NCI-H1694 treated with DMSO at 0.1 percent for 48 hours (cell line): Measurements from ENCODE around the gene IL36B.

ENCODE experiments used
- DNase-seq: peaks from one replicate; lab custom pipeline; 2025; lab: John Stamatoyannopoulos, UW

The IL36B gene

DNA sequence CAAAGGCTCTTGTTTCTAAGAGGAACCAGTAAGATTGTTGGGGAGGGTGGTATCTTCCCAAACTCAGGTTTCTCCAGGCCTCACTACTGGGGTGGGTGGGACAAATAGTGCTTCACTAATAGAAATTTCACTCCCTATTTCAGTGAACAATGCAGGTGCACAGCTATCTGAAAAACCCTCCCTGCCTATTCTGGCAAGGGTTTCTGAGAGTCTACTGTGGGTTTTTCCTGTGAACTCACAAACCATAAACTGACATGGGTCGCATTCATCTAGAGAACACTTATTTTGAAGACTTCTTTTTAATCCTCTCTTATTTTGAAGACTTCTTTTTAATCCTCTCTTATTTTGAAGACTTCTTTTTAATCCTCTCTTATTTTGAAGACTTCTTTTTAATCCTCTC lies 43.0 kb downstream of the IL36B start:
- DNase-seq, result no peak

DNA sequence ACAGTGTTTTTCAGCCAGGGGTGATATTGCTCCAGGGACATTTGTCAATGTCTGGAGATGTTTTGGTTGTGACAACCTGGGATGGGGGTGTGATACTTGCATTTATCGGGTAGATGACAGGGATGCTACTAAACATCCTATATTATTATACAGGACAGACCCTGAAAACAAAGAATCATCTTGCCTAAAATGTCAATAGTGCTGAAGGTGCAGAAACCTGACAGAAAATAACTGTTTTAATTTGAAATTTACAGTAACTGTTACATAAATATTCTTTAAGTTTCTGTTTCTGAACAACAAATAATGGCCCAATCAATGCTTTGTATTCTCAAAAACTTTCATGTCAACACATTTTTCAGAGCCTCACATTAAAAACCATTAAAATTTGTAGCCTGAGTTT lies 45.4 kb downstream of the IL36B start:
- DNase-seq, result no peak

- no peak for DNase-seq
Measured at GRCh38 chr2:113005030-113005509, 47.6 kb downstream of the IL36B start, which contains the start of gene IL36A. Gene IL36A (plus strand): TSS chr2:113005459. CDS start chr2:113005872, 413 bp downstream.

DNA sequence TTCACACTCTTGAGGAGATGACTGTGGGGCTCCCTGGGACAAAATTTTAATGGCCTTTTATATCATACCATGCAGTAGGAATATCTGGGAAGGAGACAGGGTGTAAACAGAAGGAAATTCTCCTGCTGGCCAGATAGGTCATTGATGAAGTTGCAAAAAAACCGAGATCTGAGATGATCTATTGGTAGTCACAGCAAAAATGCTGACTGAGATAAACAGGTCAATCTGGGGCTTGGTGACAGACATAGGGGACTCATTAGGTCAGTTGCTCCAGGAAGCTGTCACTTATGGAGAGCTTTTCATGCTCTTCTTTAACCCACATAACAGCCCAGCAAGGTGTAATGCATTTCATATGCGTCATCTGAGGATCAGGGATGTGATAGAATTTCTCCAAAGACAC lies 50.0 kb downstream of the IL36B start:
- DNase-seq, result no peak

- no peak for DNase-seq
Measured at GRCh38 chr2:113000436-113000835, 52.2 kb downstream of the IL36B start.

- DNase-seq, result no peak
Measured at GRCh38 chr2:112997151-112997550, 55.5 kb downstream of the IL36B start.

DNA sequence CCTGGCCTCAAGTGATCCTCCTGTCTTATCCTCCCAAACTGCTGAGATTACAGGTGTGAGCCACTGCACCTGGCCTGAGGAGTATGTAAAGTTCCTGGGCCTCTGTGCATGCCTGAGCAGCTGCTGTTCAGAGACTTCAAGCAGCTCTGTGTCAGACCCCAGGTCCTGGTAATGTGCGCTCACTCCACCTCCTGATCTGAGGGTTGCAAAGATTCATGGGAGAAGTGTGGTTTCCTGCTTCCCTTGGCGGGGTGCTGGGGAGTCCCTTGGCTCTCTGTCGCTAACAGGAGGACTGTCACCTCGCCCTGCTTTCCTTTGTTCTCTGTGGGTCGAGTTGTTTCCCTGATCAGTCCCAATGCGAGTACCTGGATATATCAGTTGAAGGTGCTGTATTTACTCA lies 56.0 kb downstream of the IL36B start:
- DNase-seq, result no peak

DNA sequence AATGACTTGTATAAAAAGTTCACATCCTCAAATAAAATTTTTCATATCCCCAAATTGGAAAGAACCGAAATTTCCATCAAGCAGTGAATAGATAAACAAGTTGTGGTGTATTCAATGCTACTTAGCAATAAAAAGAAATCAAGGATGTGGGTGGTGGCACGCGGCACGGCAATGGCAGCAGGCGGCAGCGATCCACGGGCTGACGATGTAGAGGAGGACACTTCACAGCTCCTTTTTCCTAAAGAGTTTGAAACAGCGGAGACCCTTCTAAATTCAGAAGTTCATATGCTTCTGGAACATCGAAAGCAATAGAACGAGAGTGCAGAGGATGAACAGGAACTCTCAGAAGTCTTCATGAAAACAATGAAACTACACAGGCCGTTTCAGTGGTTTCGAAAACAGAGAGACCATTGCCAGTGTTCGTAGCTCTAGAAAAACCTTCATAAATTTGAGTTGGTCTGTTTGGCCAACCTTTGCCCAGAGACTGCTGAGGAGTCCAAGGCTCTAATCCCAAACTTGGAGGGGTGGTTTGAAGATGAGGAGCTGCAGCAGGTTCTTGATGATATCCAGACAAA lies 57.2 kb downstream of the IL36B start:
- no peak for DNase-seq

- no peak for DNase-seq
Measured at GRCh38 chr2:112994648-112995047, 58.0 kb downstream of the IL36B start.

- DNase-seq, result no peak
Measured at GRCh38 chr2:112993831-112994230, 58.8 kb downstream of the IL36B start.

DNA sequence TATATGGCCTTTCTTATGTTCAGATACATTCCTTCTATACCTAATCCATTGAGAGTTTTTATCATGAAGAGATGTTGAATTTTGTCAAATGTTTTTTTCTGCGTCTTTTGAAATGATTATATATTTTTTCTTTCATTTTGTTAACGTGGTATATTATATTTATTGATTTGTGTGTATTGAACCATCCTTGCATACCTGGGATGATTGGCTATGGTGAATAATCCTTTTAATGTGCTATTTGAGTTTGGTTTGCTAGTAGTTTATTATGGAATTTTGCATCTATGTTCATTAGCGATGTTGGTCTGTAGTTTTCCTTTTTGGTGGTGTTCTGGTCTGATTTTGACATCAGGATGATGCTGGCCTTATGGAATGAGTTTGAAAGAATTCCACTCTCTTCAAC lies 63.1 kb downstream of the IL36B start:
- no peak for DNase-seq

- no peak for DNase-seq
Measured at GRCh38 chr2:112985090-112985489, 67.6 kb downstream of the IL36B start.

DNA sequence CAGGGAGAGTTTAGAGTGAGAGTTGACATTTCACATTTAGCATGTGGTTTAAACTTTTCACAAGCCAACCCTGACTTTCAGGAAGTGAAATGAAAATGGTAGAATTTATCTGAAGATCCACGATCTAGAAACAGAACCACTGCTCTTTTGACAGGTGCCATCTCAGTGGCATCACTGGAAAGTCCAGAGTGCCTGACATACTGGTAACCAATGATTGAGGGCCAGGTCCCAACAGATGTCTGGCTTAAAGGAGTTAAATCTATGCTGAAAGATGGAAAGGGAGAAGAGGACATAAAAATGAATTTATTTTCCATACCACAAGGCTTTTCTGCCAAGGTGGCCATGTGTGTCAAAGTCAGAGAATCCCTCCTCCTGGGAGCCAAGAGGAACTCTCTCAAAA lies 72.1 kb downstream of the IL36B start:
- no peak for DNase-seq

- DNase-seq, result no peak
Measured at GRCh38 chr2:112979731-112980130, 72.9 kb downstream of the IL36B start.

GRCh38 chr2:112977559-112978056 lies 75.1 kb downstream of the IL36B start, which contains the start of gene IL36G:
Gene IL36G (plus strand): TSS chr2:112978006. CDS start chr2:112978639, 633 bp downstream.
- no peak for DNase-seq
